Testis (tissue), 2 donors: Measurements from ENCODE around the gene WIF1.

ENCODE experiments used
- POLR2A ChIP-seq: fragments of 450-650 bp; IDR thresholded peaks from one replicate; pipeline ENCODE4 v1.6.1; 2017; ENCODE audit warnings: antibody characterized with exemption, mild to moderate bottlenecking, moderate library complexity
- TF ChIP-seq, protein P1 (sequence below), 3 experiments: fragments of 450-650 bp in 2 of 3; fragments of 200-600 bp in 1 of 3; sonication (generic) in 1 of 3; IDR thresholded peaks; one replicate each; pipeline ENCODE4 v1.5.1; 2016 to 2019; ENCODE audit warnings: antibody characterized with exemption in 3 of 3, mild to moderate bottlenecking in 2 of 3, moderate library complexity in 1 of 3

DNA sequence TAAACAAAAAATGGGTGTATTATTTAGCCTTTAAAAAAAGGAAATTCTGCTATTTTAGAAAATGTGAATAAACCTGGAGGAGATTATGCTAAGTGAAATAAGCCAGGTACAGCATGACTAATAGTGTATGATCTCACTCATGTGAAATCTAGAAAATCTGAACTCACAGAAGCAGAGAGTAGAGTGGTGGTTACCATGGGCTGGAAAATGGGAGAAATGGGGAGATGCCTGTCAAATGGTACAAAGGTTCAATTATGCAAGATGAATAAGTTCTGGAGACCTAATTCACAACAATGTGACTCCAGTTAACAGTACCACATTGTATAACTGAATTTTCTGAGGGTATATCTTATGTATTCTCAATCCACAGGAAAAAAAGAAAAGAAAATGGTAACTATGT is 30.9 kb upstream of the WIF1 start:
- TF ChIP-seq, protein P1, sequence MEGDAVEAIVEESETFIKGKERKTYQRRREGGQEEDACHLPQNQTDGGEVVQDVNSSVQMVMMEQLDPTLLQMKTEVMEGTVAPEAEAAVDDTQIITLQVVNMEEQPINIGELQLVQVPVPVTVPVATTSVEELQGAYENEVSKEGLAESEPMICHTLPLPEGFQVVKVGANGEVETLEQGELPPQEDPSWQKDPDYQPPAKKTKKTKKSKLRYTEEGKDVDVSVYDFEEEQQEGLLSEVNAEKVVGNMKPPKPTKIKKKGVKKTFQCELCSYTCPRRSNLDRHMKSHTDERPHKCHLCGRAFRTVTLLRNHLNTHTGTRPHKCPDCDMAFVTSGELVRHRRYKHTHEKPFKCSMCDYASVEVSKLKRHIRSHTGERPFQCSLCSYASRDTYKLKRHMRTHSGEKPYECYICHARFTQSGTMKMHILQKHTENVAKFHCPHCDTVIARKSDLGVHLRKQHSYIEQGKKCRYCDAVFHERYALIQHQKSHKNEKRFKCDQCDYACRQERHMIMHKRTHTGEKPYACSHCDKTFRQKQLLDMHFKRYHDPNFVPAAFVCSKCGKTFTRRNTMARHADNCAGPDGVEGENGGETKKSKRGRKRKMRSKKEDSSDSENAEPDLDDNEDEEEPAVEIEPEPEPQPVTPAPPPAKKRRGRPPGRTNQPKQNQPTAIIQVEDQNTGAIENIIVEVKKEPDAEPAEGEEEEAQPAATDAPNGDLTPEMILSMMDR (IDR thresholded peaks at IDR 0.05) = no peak
- TF ChIP-seq POLR2A = no peak
